Mucosa of descending colon (tissue), 3 donors: ENCODE measurements around the gene LEMD2. TPM values are rescaled to one million over a fixed set of nuclear protein-coding genes. Genes with fewer than 3 reads are reported as not detected.
A peak's percentile ranks its signal among the peaks of the same experiment; 100 is the strongest.

Source experiments
- ATAC-seq: fragments of 200-7000 bp; cut with Tn5 transposase; one replicate; pipeline ENCODE4 v1.9.1; 2020; ENCODE audit warnings: mild to moderate bottlenecking, moderate library complexity
- DNase-seq, 3 donors: peaks; one replicate each; pipeline ENCODE4 v3.0.0-alpha.2; 2020
- H3K36me3 ChIP-seq: fragments of 200-600 bp; one replicate; pipeline ENCODE4 v1.8.0; 2021; ENCODE audit warnings: low read depth, mild to moderate bottlenecking
- H3K4me1 ChIP-seq: fragments of 200-600 bp; one replicate; pipeline ENCODE4 v1.8.0; 2021; ENCODE audit warnings: low read depth, mild to moderate bottlenecking
- H3K4me3 ChIP-seq: fragments of 200-600 bp; one replicate; pipeline ENCODE4 v1.8.0; 2021; ENCODE audit warnings: mild to moderate bottlenecking
- H3K9me3 ChIP-seq: fragments of 200-600 bp; one replicate; pipeline ENCODE4 v1.8.0; 2021; ENCODE audit warnings: mild to moderate bottlenecking
- intact Hi-C, 2 donors: fragments of 100-400 bp; cut with DNase I in 1 of 2; cut with micrococcal nuclease in 1 of 2; formaldehyde crosslinking; loops; one replicate each; pipeline versions ENCODE4 v1.11.0 to v1.11.1; 2022; cut with DNase I, micrococcal nuclease
- total RNA-seq, 3 donors: library from RNA; stranded (reverse); fragmentation: NEBNext Ultra II Directional in 2 of 3; extraction: Animal tissue kit (Norgen Biotek cat#: 25700) in 2 of 3; gene quantifications; one replicate each; pipeline versions ENCODE4 v1.2.1 to v1.2.4, GENCODE V29; 2021 to 2023
- TF ChIP-seq, protein P1 (sequence below): fragments of 200-600 bp; IDR thresholded peaks from one replicate; pipeline ENCODE4 v1.8.0; 2022; ENCODE audit warnings: antibody characterized with exemption, mild to moderate bottlenecking
- donor health status: DM: no; HTN: no; CAD: no; lungs with moderate emphysema.
- donor health status: DM: no; HTN: no; CAD: no.
- donor health status: DM: no; HTN: yes; CAD: no.

The LEMD2 gene
- total RNA-seq, 3 donors from 2014 or later = 57.2 to 73.6 (median 59.6) TPM

GRCh38 chr6:33770833-33771145 is 18.1 kb downstream of the LEMD2 start:
- intact Hi-C loops = loop anchor here (5.0 to 10.0 kb wide), 2 partner anchors 254 to 257 kb away; no protein-coding TSS in a partner anchor
- H3K9me3 ChIP-seq = no peaks in the 10 kb centered on the region
- H3K36me3 ChIP-seq = peaks cover 15% of the 10 kb centered on the region
- no peak for ATAC-seq
- TF ChIP-seq, protein P1, sequence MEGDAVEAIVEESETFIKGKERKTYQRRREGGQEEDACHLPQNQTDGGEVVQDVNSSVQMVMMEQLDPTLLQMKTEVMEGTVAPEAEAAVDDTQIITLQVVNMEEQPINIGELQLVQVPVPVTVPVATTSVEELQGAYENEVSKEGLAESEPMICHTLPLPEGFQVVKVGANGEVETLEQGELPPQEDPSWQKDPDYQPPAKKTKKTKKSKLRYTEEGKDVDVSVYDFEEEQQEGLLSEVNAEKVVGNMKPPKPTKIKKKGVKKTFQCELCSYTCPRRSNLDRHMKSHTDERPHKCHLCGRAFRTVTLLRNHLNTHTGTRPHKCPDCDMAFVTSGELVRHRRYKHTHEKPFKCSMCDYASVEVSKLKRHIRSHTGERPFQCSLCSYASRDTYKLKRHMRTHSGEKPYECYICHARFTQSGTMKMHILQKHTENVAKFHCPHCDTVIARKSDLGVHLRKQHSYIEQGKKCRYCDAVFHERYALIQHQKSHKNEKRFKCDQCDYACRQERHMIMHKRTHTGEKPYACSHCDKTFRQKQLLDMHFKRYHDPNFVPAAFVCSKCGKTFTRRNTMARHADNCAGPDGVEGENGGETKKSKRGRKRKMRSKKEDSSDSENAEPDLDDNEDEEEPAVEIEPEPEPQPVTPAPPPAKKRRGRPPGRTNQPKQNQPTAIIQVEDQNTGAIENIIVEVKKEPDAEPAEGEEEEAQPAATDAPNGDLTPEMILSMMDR = no peak
- H3K4me3 ChIP-seq = no peak overlapping the region
- H3K4me1 ChIP-seq = peaks cover 6% of the 10 kb centered on the region
- no peak for DNase-seq

GRCh38 chr6:33770124-33770832 is 18.7 kb downstream of the LEMD2 start:
- DNase-seq (no peak), ATAC-seq (no peak)
- Histone ChIP-seq H3K36me3 (peaks cover 11% of the 10 kb centered on the region), H3K4me1 (peaks cover 6% of the 10 kb centered on the region), H3K9me3 (no peaks in the 10 kb centered on the region), H3K4me3 (no peak overlapping the region)
- TF ChIP-seq, protein P1 = no peak
- intact Hi-C loops = loop anchor here (5.0 to 10.0 kb wide), 2 partner anchors 255 to 257 kb away; no protein-coding TSS in a partner anchor

- TF ChIP-seq, protein P1 = no peak
- Histone ChIP-seq H3K4me1 (peaks cover 6% of the 10 kb centered on the region), H3K36me3 (peaks cover 5% of the 10 kb centered on the region), H3K4me3 (no peak overlapping the region), H3K9me3 (no peaks in the 10 kb centered on the region)
- ATAC-seq (no peak), DNase-seq (no peak)
- intact Hi-C loops = loop anchor here (5.0 to 10.0 kb wide), 3 partner anchors 55 to 385 kb away; partner anchors contain the start of gene UQCC2 (in 1 of the 2)
Measured at GRCh38 chr6:33769248-33769821, 19.6 kb downstream of the LEMD2 start.

DNA sequence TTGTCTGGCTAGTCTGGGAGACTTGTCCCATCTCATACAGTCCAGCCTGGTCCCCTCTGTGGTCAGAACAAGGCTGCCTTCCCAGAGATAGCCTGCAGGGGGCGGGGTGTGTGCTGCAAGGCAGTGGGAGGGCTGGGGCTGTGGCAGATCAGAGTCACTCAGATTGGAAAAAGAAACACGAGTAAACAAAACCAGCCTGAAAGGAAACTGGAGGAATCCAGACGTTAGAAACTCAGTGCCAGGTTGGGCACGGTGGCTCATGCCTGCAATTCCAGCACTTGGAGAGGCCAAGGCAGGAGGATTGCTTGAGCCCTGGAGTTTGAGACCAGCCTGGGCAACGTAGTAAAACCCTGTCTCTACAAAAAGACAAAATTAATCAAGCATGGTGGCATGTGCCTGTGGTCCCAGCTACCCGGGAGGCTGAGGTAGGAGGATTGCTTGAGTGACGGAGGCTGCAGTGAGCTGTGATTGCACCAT is 20.2 kb downstream of the LEMD2 start:
- DNase-seq (peak; percentile 77 to 91 (median 88)), ATAC-seq (peak; percentile 82)
- no peak overlapping the region for H3K4me3 ChIP-seq
- peaks cover 6% of the 10 kb centered on the region for H3K4me1 ChIP-seq
- intact Hi-C loops = loop anchor here (5.0 to 10.0 kb wide), 3 partner anchors 54 to 386 kb away; partner anchors contain the start of gene UQCC2 (in 1 of the 2)
- no peaks in the 10 kb centered on the region for H3K9me3 ChIP-seq
- H3K36me3 ChIP-seq = peaks cover 5% of the 10 kb centered on the region
- TF ChIP-seq, protein P1 = peak; percentile 77

DNA sequence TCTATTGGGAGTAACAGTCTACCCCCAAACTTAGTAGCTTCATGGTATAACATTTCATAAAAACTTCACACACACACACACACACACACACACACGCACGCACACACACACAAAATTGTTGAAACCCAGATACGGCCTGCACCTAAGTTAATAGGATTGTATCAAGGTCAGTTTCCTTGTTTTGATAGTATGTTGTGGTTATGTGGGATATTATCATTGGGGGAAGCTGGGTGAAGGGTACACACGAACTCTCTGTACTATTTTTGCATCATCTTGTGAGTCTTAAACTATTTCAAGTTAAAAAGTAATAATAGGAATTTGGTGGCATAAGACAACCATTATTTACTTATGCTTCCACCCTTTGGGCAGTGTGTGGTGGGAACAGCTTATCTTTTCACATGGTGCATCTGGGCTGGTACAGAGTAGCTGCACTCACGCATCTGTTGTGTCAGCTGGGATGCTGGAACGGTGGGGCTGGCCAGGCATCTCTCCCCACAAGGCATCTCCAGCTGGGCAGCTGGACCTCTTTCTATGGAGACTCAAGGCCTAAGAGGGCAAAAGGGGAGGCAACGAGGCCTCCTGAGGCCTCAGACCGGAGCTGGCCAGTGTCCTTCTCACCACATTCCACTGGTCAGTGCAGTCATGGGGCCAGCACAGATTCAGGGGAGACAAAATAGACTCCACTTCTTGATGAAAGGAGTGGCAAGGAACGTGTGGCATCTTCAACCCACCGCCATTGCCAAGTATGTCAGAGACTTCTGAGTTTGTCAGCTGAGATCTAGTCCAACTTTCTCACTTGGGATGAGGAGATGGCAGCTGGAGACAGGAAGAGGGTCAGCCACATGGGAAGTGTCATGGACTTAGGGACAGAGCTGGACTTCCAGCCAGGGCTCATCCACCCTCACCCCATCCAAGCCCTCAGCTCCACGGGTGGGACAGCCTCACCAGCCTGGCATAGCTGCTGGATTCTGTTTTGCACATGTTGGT is 21.7 kb downstream of the LEMD2 start:
- TF ChIP-seq, protein P1 = no peak
- Histone ChIP-seq H3K4me1 (peaks cover 6% of the 10 kb centered on the region), H3K36me3 (peaks cover under 1% of the 10 kb centered on the region), H3K4me3 (no peak overlapping the region), H3K9me3 (no peaks in the 10 kb centered on the region)
- no peak for DNase-seq
- no peak for ATAC-seq
- intact Hi-C loops = loop anchor here (5.0 to 10.0 kb wide), 3 partner anchors 52 to 388 kb away; partner anchors contain the start of gene UQCC2 (in 1 of the 2)
